Subcutaneous abdominal adipose tissue (tissue), 5 donors: ENCODE measurements around the gene FBXL17.
"Not testable (repeated sequence)": the region's sequence is repeated elsewhere in the genome, so short reads cannot be mapped to it uniquely, and the experiment has no call there.

Experiments used
- H3K27ac ChIP-seq: one replicate; pipeline ENCODE4 v1.7.0; 2013; ENCODE audit warnings: low read depth, mild to moderate bottlenecking, inconsistent platforms, low read length, moderate library complexity
- H3K27me3 ChIP-seq, 5 donors: one replicate each; pipeline ENCODE4 v1.7.0; 2013; ENCODE audit warnings: low read length in 5 of 5, inconsistent platforms in 1 of 5; ENCODE audit not compliant: control insufficient read depth in 5 of 5, insufficient read depth in 4 of 5
- H3K36me3 ChIP-seq, 5 donors: one replicate each; pipeline ENCODE4 v1.7.0; 2013; ENCODE audit warnings: low read length in 5 of 5; ENCODE audit not compliant: control insufficient read depth in 5 of 5, insufficient read depth in 5 of 5
- H3K4me1 ChIP-seq, 5 donors: one replicate each; pipeline ENCODE4 v1.7.0; 2013; ENCODE audit warnings: low read length in 5 of 5, mild to moderate bottlenecking in 3 of 5, moderate library complexity in 1 of 5; ENCODE audit not compliant: control insufficient read depth in 5 of 5, insufficient read depth in 5 of 5
- H3K4me3 ChIP-seq, 5 donors: one replicate each; pipeline ENCODE4 v1.7.0; 2013; ENCODE audit warnings: low read length in 5 of 5, low read depth in 1 of 5
- H3K9ac ChIP-seq, 5 donors: one replicate each; pipeline ENCODE4 v1.7.0; 2013; ENCODE audit warnings: low read length in 5 of 5, mild to moderate bottlenecking in 4 of 5, moderate library complexity in 3 of 5
- H3K9me3 ChIP-seq, 5 donors: one replicate each; pipeline ENCODE4 v1.7.0; 2013; ENCODE audit warnings: low read length in 5 of 5; ENCODE audit not compliant: control insufficient read depth in 5 of 5
- donor health status: healthy.
- donor health status: healthy.
- donor health status: healthy.
- donor health status: healthy.
- donor health status: healthy.

Gene FBXL17

GRCh38 chr5:108280248-108280647 lies 101.7 kb downstream of the FBXL17 start:
- peak overlapping the region in 1 of 5 donors; percentile 14 for H3K9ac ChIP-seq
- no peaks in the 10 kb centered on the region for H3K27me3 ChIP-seq

GRCh38 chr5:108278285-108279240 lies 103.3 kb downstream of the FBXL17 start:
- H3K9me3 ChIP-seq, result peaks cover 0 to 9% (median 5%) of the 10 kb centered on the region in 5 donors
- H3K4me3 ChIP-seq, result no peak overlapping the region
- H3K36me3 ChIP-seq, result no peaks in the 10 kb centered on the region
- H3K27me3 ChIP-seq, result no peaks in the 10 kb centered on the region
- peaks cover 0 to 15% (median 4%) of the 10 kb centered on the region in 5 donors for H3K4me1 ChIP-seq
- H3K9ac ChIP-seq, result no peak overlapping the region
- no peak overlapping the region for H3K27ac ChIP-seq

More at GRCh38 chr5:108280248-108280647, 101.7 kb downstream of the FBXL17 start:
- H3K9me3 ChIP-seq, result peaks cover 1 to 9% (median 5%) of the 10 kb centered on the region in 5 donors
- no peak overlapping the region for H3K27ac ChIP-seq
- no peak overlapping the region for H3K4me3 ChIP-seq
- H3K36me3 ChIP-seq, result peaks cover 0 to 10% (median 0%) of the 10 kb centered on the region in 5 donors
- H3K4me1 ChIP-seq, result peaks cover 0 to 15% (median 4%) of the 10 kb centered on the region in 5 donors

GRCh38 chr5:108276187-108277050 lies 105.5 kb downstream of the FBXL17 start:
- no peaks in the 10 kb centered on the region for H3K27me3 ChIP-seq
- no peak overlapping the region for H3K4me3 ChIP-seq
- H3K9ac ChIP-seq, result no peak overlapping the region
- no peak overlapping the region for H3K27ac ChIP-seq
- no peaks in the 10 kb centered on the region for H3K9me3 ChIP-seq
- peaks cover 0 to 15% (median 4%) of the 10 kb centered on the region in 5 donors for H3K4me1 ChIP-seq
- H3K36me3 ChIP-seq, result no peaks in the 10 kb centered on the region

GRCh38 chr5:108274080-108274479 lies 107.8 kb downstream of the FBXL17 start:
- not testable (repeated sequence) for H3K4me3 ChIP-seq, H3K27me3 ChIP-seq, H3K36me3 ChIP-seq, H3K4me1 ChIP-seq, H3K9me3 ChIP-seq, H3K27ac ChIP-seq, H3K9ac ChIP-seq

GRCh38 chr5:108271127-108271526 lies 110.8 kb downstream of the FBXL17 start:
- Histone ChIP-seq H3K27ac (no peak overlapping the region), H3K27me3 (no peaks in the 10 kb centered on the region), H3K9ac (no peak overlapping the region), H3K4me3 (no peak overlapping the region), H3K4me1 (no peaks in the 10 kb centered on the region), H3K36me3 (no peaks in the 10 kb centered on the region), H3K9me3 (no peaks in the 10 kb centered on the region)

GRCh38 chr5:108266242-108266641 lies 115.7 kb downstream of the FBXL17 start:
- Histone ChIP-seq H3K9ac (no peak overlapping the region), H3K27ac (no peak overlapping the region), H3K4me1 (no peaks in the 10 kb centered on the region), H3K27me3 (no peaks in the 10 kb centered on the region), H3K36me3 (no peaks in the 10 kb centered on the region), H3K4me3 (no peak overlapping the region), H3K9me3 (no peaks in the 10 kb centered on the region)

- Histone ChIP-seq H3K4me1 (peaks cover 0 to 6% (median 3%) of the 10 kb centered on the region in 5 donors), H3K4me3 (no peak overlapping the region), H3K36me3 (no peaks in the 10 kb centered on the region), H3K27ac (no peak overlapping the region), H3K9me3 (no peaks in the 10 kb centered on the region), H3K27me3 (no peaks in the 10 kb centered on the region), H3K9ac (no peak overlapping the region)
Measured at GRCh38 chr5:108264533-108264932, 117.4 kb downstream of the FBXL17 start.

GRCh38 chr5:108263338-108263737 lies 118.6 kb downstream of the FBXL17 start:
- Histone ChIP-seq H3K9me3 (no peaks in the 10 kb centered on the region), H3K27me3 (no peaks in the 10 kb centered on the region), H3K9ac (no peak overlapping the region), H3K27ac (no peak overlapping the region), H3K4me1 (peaks cover 0 to 6% (median 3%) of the 10 kb centered on the region in 5 donors), H3K36me3 (no peaks in the 10 kb centered on the region), H3K4me3 (no peak overlapping the region)

GRCh38 chr5:108260858-108261170 lies 121.1 kb downstream of the FBXL17 start:
- no peak overlapping the region for H3K27ac ChIP-seq
- H3K4me3 ChIP-seq, result peak overlapping the region in 1 of 5 donors; percentile 32
- no peaks in the 10 kb centered on the region for H3K36me3 ChIP-seq
- peaks cover 0 to 6% (median 3%) of the 10 kb centered on the region in 5 donors for H3K4me1 ChIP-seq
- H3K9ac ChIP-seq, result peak overlapping the region in 1 of 5 donors; percentile 7
- H3K27me3 ChIP-seq, result no peaks in the 10 kb centered on the region
- no peaks in the 10 kb centered on the region for H3K9me3 ChIP-seq
